ENCODE results near the gene WNT4. TPM values are rescaled to one million over a fixed set of nuclear protein-coding genes. Genes with fewer than 3 reads are reported as not detected.
A peak's percentile ranks its signal among the peaks of the same experiment; 100 is the strongest.

The WNT4 gene
- 0.13 and 0.19 TPM in 2 replicates for total RNA-seq
- long read RNA-seq = 0 reads

GRCh38 chr1:22143065-22144033 is at the start of gene WNT4:
Gene WNT4 (minus strand): TSS chr1:22143097. CDS start chr1:22142922, 175 bp downstream.
- Mint-ChIP-seq H3K36me3 (ENCODE audit: unreplicated experiment) (no peaks in the 10 kb centered on the region), H3K4me3 (ENCODE audit: unreplicated experiment) (peak within 1 kb of the TSS; percentile 69), H3K27me3 (ENCODE audit: unreplicated experiment) (peaks cover 50% of the 10 kb centered on the region), H3K4me1 (ENCODE audit: unreplicated experiment) (peaks cover 11% of the 10 kb centered on the region), H3K27ac (ENCODE audit: unreplicated experiment) (no peak within 1 kb of the TSS), H3K9me3 (ENCODE audit: unreplicated experiment) (no peaks in the 10 kb centered on the region)
- TF ChIP-seq, protein P1, sequence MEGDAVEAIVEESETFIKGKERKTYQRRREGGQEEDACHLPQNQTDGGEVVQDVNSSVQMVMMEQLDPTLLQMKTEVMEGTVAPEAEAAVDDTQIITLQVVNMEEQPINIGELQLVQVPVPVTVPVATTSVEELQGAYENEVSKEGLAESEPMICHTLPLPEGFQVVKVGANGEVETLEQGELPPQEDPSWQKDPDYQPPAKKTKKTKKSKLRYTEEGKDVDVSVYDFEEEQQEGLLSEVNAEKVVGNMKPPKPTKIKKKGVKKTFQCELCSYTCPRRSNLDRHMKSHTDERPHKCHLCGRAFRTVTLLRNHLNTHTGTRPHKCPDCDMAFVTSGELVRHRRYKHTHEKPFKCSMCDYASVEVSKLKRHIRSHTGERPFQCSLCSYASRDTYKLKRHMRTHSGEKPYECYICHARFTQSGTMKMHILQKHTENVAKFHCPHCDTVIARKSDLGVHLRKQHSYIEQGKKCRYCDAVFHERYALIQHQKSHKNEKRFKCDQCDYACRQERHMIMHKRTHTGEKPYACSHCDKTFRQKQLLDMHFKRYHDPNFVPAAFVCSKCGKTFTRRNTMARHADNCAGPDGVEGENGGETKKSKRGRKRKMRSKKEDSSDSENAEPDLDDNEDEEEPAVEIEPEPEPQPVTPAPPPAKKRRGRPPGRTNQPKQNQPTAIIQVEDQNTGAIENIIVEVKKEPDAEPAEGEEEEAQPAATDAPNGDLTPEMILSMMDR (IDR thresholded peaks at IDR 0.05) = peak; percentile 51
- DNase-seq (ENCODE audit: extremely low spot score, unreplicated experiment) = no peak

DNA sequence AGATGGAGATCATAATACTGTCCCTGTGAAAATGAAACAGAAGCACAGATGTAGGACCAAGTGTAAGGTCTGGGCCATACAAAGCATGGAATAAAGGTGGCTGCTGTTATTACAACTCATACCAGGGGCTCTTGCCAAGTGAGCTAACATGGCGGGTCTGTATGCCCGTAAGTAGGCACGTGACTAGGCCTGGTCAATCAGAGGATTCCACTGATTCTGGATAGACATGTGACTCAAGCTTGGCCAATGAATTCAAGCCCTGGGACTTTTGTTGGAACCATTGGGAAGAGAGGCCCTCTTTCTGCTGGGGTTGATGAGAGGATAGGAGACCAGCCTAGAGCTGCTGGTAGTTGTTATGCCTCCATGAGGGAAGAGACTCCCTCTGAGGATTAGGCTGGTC is 47.8 kb upstream of the WNT4 start:
- H3K9me3 Mint-ChIP-seq (ENCODE audit: unreplicated experiment) = no peaks in the 10 kb centered on the region
- H3K4me3 Mint-ChIP-seq (ENCODE audit: unreplicated experiment) = no peak overlapping the region
- no peak for DNase-seq (ENCODE audit: extremely low spot score, unreplicated experiment)
- no peaks in the 10 kb centered on the region for H3K4me1 Mint-ChIP-seq (ENCODE audit: unreplicated experiment)
- no peaks in the 10 kb centered on the region for H3K36me3 Mint-ChIP-seq (ENCODE audit: unreplicated experiment)
- TF ChIP-seq, protein P1 (IDR thresholded peaks at IDR 0.05) = no peak
- H3K27ac Mint-ChIP-seq (ENCODE audit: unreplicated experiment) = no peak overlapping the region
- H3K27me3 Mint-ChIP-seq (ENCODE audit: unreplicated experiment) = peaks cover 35% of the 10 kb centered on the region

DNA sequence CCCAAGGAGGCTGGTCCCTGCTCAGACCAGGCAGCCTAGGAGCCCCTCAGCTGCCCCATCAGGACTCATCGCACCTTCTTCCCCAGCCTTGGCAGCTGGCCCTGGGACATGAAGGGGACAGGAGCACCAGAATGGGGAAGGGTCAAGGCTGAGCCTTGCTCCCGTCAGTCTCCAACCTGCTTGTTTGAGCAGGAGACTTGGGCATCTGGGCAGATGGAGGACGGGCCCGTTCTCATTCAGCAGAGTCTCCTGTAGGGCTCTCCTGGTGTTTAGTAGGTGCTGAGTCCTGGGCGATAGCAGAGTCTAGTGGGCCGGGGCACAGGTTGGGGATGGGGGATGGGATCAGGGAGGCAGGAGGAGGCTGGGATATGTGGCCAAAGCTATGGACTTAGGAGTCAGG is 47.4 kb upstream of the WNT4 start:
- Mint-ChIP-seq H3K36me3 (ENCODE audit: unreplicated experiment) (no peaks in the 10 kb centered on the region), H3K27me3 (ENCODE audit: unreplicated experiment) (peaks cover 35% of the 10 kb centered on the region), H3K4me1 (ENCODE audit: unreplicated experiment) (no peaks in the 10 kb centered on the region), H3K27ac (ENCODE audit: unreplicated experiment) (no peak overlapping the region), H3K4me3 (ENCODE audit: unreplicated experiment) (no peak overlapping the region), H3K9me3 (ENCODE audit: unreplicated experiment) (no peaks in the 10 kb centered on the region)
- TF ChIP-seq, protein P1 (IDR thresholded peaks at IDR 0.05) = no peak
- DNase-seq (ENCODE audit: extremely low spot score, unreplicated experiment) = no peak

- H3K9me3 Mint-ChIP-seq (ENCODE audit: unreplicated experiment) = no peaks in the 10 kb centered on the region
- no peak overlapping the region for H3K4me3 Mint-ChIP-seq (ENCODE audit: unreplicated experiment)
- no peaks in the 10 kb centered on the region for H3K36me3 Mint-ChIP-seq (ENCODE audit: unreplicated experiment)
- no peaks in the 10 kb centered on the region for H3K4me1 Mint-ChIP-seq (ENCODE audit: unreplicated experiment)
- DNase-seq (ENCODE audit: extremely low spot score, unreplicated experiment) = no peak
- no peak overlapping the region for H3K27ac Mint-ChIP-seq (ENCODE audit: unreplicated experiment)
- peaks cover 36% of the 10 kb centered on the region for H3K27me3 Mint-ChIP-seq (ENCODE audit: unreplicated experiment)
- TF ChIP-seq, protein P1 (IDR thresholded peaks at IDR 0.05) = no peak
Observed at GRCh38 chr1:22189619-22190018, 46.7 kb upstream of the WNT4 start.

DNA sequence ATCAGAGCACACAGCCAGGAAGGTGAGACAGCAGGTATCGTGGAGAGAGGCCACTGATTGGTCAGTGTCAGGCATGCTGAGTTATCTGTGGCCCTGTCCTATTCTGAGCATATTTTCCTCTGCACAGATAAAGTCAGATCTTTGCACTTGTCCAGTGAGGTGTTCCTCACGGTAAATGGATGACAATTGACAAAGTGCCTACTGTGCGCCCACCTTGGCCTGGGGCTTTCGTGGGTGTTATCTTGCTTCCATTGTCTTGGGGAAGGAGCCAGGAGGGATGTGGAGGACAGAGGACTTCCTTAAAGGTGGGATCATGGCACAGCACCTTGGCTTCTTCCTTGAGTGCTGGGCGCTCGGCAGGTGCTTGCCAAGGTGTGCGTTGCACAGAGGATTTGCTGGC is 46.0 kb upstream of the WNT4 start:
- H3K4me1 Mint-ChIP-seq (ENCODE audit: unreplicated experiment) = no peaks in the 10 kb centered on the region
- DNase-seq (ENCODE audit: extremely low spot score, unreplicated experiment) = no peak
- no peak overlapping the region for H3K4me3 Mint-ChIP-seq (ENCODE audit: unreplicated experiment)
- H3K27me3 Mint-ChIP-seq (ENCODE audit: unreplicated experiment) = peaks cover 41% of the 10 kb centered on the region
- H3K27ac Mint-ChIP-seq (ENCODE audit: unreplicated experiment) = no peak overlapping the region
- TF ChIP-seq, protein P1 (IDR thresholded peaks at IDR 0.05) = no peak
- no peaks in the 10 kb centered on the region for H3K36me3 Mint-ChIP-seq (ENCODE audit: unreplicated experiment)
- no peaks in the 10 kb centered on the region for H3K9me3 Mint-ChIP-seq (ENCODE audit: unreplicated experiment)

All from osteocyte (in vitro differentiated cells).